H1 (cell line): ENCODE results near the gene TAF4. TPM values are rescaled to one million over a fixed set of nuclear protein-coding genes. Genes with fewer than 3 reads are reported as not detected.

Experiments used
- CBX8 ChIP-seq: fragments of 300-800, 300-1000 bp; sonication (generic); IDR thresholded peaks from 2 replicates; pipeline ENCODE4 v1.7.1; 2016; ENCODE audit warnings: low read depth, low read length, borderline replicate concordance
- POU5F1 ChIP-seq: IDR thresholded peaks from 2 replicates; pipeline ENCODE4 v1.6.1; 2011; ENCODE audit warnings: low read depth, mild to moderate bottlenecking, low read length, moderate library complexity
- RNF2 ChIP-seq: fragments of 200-900, 300-1000 bp; sonication (generic); IDR thresholded peaks from 2 replicates; pipeline ENCODE4 v1.7.1; 2016; ENCODE audit warnings: borderline replicate concordance, low read depth, mild to moderate bottlenecking, antibody characterized with exemption, low read length; ENCODE audit not compliant: poor library complexity, severe bottlenecking; ENCODE audit errors: missing control alignments
- SAP30 ChIP-seq: fragments of 300-600 bp; sonication (generic); IDR thresholded peaks from 2 replicates; pipeline ENCODE4 v1.7.1; 2012; ENCODE audit warnings: low read length, moderate library complexity, mild to moderate bottlenecking, inconsistent platforms; ENCODE audit not compliant: insufficient read depth, insufficient replicate concordance
- TAF7 ChIP-seq: optimal IDR thresholded peaks from 2 replicates; pipeline ENCODE3; 2011; ENCODE audit warnings: low read depth, mild to moderate bottlenecking, inconsistent platforms, low read length, moderate library complexity, borderline replicate concordance
- polyA plus RNA-seq, 7 experiments: library from polyadenylated mRNA; depleted of rRNA in 3 of 7; stranded (reverse) in 5 of 7; unstranded in 2 of 7; fragments of >200 nt in 5 of 7; fragments of 200-250 nt in 2 of 7; gene quantifications; 1 replicate in 5 of 7; 2 replicates in 1 of 7; 4 replicates in 1 of 7; pipeline versions ENCODE4 v1.2.1 to v1.2.3, GENCODE V29; 2011 to 2013; ENCODE audit warnings: missing spikeins in 2 of 7, mixed read lengths in 2 of 7
- total RNA-seq: library from RNA; stranded (reverse); fragmentation: NEBNext Ultra II Directional; extraction: Animal tissue kit (Norgen Biotek cat#: 25700); gene quantifications from 2 replicates; pipeline ENCODE4 v1.2.1, GENCODE V29; 2021
- TF ChIP-seq, protein P1 (sequence below): fragments of 300-600 bp; sonication (generic); IDR thresholded peaks from 2 replicates; pipeline ENCODE4 v1.7.1; 2012; ENCODE audit warnings: low read length, moderate library complexity, mild to moderate bottlenecking, inconsistent platforms; ENCODE audit not compliant: insufficient replicate concordance

The TAF4 gene
- total and polyA plus RNA-seq, 2 of the 8 experiments (the other 6 are each of a cell fraction or from before 2014, with no cell fraction given) = 16.0 to 30.1 TPM

DNA sequence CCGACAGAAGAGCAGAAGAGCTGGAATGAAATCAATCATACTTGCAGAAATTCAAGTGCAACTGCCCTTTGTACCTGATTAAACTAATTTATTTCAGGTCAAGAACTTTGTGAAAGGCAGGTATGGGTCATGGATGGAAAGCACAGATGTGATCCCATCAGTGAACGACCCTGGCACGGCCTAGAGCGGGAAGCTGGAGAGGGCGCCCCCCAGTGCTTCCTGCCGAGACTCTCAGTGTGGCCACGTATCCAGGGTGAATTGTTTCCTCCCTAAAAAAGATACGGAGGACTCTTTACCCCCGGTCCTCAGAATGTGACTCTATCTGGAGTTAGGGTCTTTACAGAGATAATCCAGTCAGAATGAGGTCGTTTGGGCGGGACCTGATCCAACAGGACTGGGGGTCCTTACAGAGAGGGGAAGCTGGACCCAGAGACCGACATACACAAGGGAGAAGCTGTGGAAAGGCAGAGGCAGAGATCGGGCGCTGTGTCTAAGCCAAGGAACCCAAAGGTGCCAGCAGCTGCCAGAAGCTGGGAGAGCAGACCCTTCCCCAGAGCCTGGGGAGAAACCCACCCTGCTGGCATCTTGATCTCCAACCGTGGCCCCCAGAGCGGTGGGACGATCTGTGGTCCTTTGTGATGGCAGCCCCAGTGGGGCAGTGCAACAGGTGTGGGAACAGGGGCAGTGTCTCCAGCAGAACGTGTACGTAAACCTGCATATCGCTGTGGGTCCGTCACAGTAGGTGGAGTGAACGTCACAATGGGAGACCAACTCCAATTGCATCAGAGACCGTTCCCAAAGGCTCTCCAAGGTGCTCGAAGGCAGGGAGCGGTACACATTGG is 91.9 kb downstream of the TAF4 start (continued):
- TF ChIP-seq, protein P1, sequence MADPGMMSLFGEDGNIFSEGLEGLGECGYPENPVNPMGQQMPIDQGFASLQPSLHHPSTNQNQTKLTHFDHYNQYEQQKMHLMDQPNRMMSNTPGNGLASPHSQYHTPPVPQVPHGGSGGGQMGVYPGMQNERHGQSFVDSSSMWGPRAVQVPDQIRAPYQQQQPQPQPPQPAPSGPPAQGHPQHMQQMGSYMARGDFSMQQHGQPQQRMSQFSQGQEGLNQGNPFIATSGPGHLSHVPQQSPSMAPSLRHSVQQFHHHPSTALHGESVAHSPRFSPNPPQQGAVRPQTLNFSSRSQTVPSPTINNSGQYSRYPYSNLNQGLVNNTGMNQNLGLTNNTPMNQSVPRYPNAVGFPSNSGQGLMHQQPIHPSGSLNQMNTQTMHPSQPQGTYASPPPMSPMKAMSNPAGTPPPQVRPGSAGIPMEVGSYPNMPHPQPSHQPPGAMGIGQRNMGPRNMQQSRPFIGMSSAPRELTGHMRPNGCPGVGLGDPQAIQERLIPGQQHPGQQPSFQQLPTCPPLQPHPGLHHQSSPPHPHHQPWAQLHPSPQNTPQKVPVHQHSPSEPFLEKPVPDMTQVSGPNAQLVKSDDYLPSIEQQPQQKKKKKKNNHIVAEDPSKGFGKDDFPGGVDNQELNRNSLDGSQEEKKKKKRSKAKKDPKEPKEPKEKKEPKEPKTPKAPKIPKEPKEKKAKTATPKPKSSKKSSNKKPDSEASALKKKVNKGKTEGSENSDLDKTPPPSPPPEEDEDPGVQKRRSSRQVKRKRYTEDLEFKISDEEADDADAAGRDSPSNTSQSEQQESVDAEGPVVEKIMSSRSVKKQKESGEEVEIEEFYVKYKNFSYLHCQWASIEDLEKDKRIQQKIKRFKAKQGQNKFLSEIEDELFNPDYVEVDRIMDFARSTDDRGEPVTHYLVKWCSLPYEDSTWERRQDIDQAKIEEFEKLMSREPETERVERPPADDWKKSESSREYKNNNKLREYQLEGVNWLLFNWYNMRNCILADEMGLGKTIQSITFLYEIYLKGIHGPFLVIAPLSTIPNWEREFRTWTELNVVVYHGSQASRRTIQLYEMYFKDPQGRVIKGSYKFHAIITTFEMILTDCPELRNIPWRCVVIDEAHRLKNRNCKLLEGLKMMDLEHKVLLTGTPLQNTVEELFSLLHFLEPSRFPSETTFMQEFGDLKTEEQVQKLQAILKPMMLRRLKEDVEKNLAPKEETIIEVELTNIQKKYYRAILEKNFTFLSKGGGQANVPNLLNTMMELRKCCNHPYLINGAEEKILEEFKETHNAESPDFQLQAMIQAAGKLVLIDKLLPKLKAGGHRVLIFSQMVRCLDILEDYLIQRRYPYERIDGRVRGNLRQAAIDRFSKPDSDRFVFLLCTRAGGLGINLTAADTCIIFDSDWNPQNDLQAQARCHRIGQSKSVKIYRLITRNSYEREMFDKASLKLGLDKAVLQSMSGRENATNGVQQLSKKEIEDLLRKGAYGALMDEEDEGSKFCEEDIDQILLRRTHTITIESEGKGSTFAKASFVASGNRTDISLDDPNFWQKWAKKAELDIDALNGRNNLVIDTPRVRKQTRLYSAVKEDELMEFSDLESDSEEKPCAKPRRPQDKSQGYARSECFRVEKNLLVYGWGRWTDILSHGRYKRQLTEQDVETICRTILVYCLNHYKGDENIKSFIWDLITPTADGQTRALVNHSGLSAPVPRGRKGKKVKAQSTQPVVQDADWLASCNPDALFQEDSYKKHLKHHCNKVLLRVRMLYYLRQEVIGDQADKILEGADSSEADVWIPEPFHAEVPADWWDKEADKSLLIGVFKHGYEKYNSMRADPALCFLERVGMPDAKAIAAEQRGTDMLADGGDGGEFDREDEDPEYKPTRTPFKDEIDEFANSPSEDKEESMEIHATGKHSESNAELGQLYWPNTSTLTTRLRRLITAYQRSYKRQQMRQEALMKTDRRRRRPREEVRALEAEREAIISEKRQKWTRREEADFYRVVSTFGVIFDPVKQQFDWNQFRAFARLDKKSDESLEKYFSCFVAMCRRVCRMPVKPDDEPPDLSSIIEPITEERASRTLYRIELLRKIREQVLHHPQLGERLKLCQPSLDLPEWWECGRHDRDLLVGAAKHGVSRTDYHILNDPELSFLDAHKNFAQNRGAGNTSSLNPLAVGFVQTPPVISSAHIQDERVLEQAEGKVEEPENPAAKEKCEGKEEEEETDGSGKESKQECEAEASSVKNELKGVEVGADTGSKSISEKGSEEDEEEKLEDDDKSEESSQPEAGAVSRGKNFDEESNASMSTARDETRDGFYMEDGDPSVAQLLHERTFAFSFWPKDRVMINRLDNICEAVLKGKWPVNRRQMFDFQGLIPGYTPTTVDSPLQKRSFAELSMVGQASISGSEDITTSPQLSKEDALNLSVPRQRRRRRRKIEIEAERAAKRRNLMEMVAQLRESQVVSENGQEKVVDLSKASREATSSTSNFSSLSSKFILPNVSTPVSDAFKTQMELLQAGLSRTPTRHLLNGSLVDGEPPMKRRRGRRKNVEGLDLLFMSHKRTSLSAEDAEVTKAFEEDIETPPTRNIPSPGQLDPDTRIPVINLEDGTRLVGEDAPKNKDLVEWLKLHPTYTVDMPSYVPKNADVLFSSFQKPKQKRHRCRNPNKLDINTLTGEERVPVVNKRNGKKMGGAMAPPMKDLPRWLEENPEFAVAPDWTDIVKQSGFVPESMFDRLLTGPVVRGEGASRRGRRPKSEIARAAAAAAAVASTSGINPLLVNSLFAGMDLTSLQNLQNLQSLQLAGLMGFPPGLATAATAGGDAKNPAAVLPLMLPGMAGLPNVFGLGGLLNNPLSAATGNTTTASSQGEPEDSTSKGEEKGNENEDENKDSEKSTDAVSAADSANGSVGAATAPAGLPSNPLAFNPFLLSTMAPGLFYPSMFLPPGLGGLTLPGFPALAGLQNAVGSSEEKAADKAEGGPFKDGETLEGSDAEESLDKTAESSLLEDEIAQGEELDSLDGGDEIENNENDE = no peak
- TF ChIP-seq POU5F1 = no peak
- TF ChIP-seq RNF2 = no peak
- no peak for TF ChIP-seq SAP30
- TF ChIP-seq CBX8 = no peak
- no peak for TF ChIP-seq TAF7
